HCT116 (cell line): ENCODE results near the gene GNB2. TPM values are rescaled to one million over a fixed set of nuclear protein-coding genes. Genes with fewer than 3 reads are reported as not detected.

Experiments used
- ATAC-seq: fragments of 200-7000 bp; cut with Tn5 transposase; 2 replicates; pipeline ENCODE4 v1.9.1; 2020; ENCODE audit warnings: mild to moderate bottlenecking, moderate library complexity
- BruUV-seq: library from RNA; stranded (reverse); fragments of 400-500 nt; replicated peaks from 2 replicates; lab custom pipeline; 2021; lab: Mats Ljungman, UMichigan
- CTCF ChIA-PET: fragments of 300-600 bp; sonication (Branson Sonifier 250); formaldehyde crosslinking; loops from one replicate; lab custom pipeline; 2021; ENCODE audit warnings: antibody characterized with exemption; lab: Charles Lee
- POLR2A ChIA-PET: fragments of 300-600, 350-600 bp; sonication (Branson Sonifier 250); formaldehyde crosslinking; loops from one replicate; lab custom pipeline; 2021; ENCODE audit warnings: antibody characterized with exemption; lab: Charles Lee
- RAD21 ChIA-PET, 2 experiments: fragments of 300-600 bp; sonication (Branson Sonifier 250); formaldehyde crosslinking; loops; one replicate each; lab custom pipeline; 2023; ENCODE audit warnings: low total read pairs in 2 of 2; ENCODE audit not compliant: uncharacterized antibody in 2 of 2, unreplicated experiment in 2 of 2, low non-redundant PET in 1 of 2; lab: Charles Lee
- DNase-seq: peaks from one replicate; pipeline ENCODE4 v3.0.0-alpha.2; 2010; ENCODE audit warnings: low read depth, low spot score
- H2AFZ ChIP-seq: fragments of 200-600 bp; shearing (Covaris generic), sonication (generic); 2 replicates; pipeline ENCODE4 v1.6.1; 2017; ENCODE audit warnings: low read depth, mixed run types, mixed read lengths, antibody characterized with exemption, low read length; ENCODE audit not compliant: poor library complexity, severe bottlenecking
- H3K27ac ChIP-seq: 2 replicates; pipeline ENCODE4 v1.5.1; 2012; ENCODE audit warnings: low read depth, low read length
- H3K27me3 ChIP-seq: fragments of 200-600 bp; sonication (generic); 2 replicates; pipeline ENCODE4 v1.6.1; 2016; ENCODE audit warnings: mixed run types, low read length, mixed read lengths; ENCODE audit not compliant: insufficient read depth
- H3K36me3 ChIP-seq, 2 experiments: fragments of 200-500 bp in 1 of 2; fragments of 200-600 bp in 1 of 2; sonication (Bioruptor generic) in 1 of 2; sonication (generic) in 1 of 2; 2 replicates each; pipeline versions ENCODE4 v1.5.1 to v1.6.1; 2014 to 2016; ENCODE audit warnings: low read length in 2 of 2, inconsistent platforms in 1 of 2, mixed read lengths in 1 of 2, mixed run types in 1 of 2; ENCODE audit not compliant: insufficient read depth in 2 of 2, control insufficient read depth in 1 of 2
- H3K4me1 ChIP-seq, 2 experiments: fragments of 200-600 bp in 1 of 2; sonication (generic) in 1 of 2; 2 replicates each; pipeline versions ENCODE4 v1.5.1 to v1.6.1; 2012 to 2017; ENCODE audit warnings: low read length in 2 of 2, inconsistent platforms in 1 of 2, mild to moderate bottlenecking in 1 of 2, mixed read lengths in 1 of 2, mixed run types in 1 of 2, moderate library complexity in 1 of 2; ENCODE audit not compliant: insufficient read depth in 2 of 2, control insufficient read depth in 1 of 2
- H3K4me2 ChIP-seq: fragments of 200-600 bp; sonication (generic); 2 replicates; pipeline ENCODE4 v1.6.1; 2017; ENCODE audit warnings: mixed run types, low read length, mixed read lengths
- H3K4me3 ChIP-seq, 2 experiments: fragments of 200-600 bp in 1 of 2; sonication (generic) in 1 of 2; replicated peaks in 1 of 2; 2 replicates each; pipeline ENCODE4 v1.5.1; 2011 to 2016; ENCODE audit warnings: low read length in 2 of 2, control low read depth in 1 of 2, low read depth in 1 of 2, mild to moderate bottlenecking in 1 of 2, mixed read lengths in 1 of 2, mixed run types in 1 of 2
- H3K79me2 ChIP-seq: fragments of 200-600 bp; sonication (generic); 2 replicates; pipeline ENCODE4 v1.6.1; 2017; ENCODE audit warnings: mild to moderate bottlenecking, mixed run types, low read length, moderate library complexity, mixed read lengths; ENCODE audit not compliant: insufficient read depth
- H3K9ac ChIP-seq: fragments of 200-600 bp; sonication (generic); 2 replicates; pipeline ENCODE4 v1.6.1; 2016; ENCODE audit warnings: low read length, mixed read lengths
- H3K9me2 ChIP-seq: fragments of 200-600 bp; sonication (generic), shearing (Covaris generic); 2 replicates; pipeline ENCODE4 v1.6.1; 2017; ENCODE audit warnings: mixed run types, mild to moderate bottlenecking, moderate library complexity; ENCODE audit not compliant: insufficient read depth
- H3K9me3 ChIP-seq, 2 experiments: fragments of 200-500 bp in 1 of 2; fragments of 200-600 bp in 1 of 2; sonication (Bioruptor generic) in 1 of 2; sonication (generic) in 1 of 2; 2 replicates each; pipeline ENCODE4 v1.6.1; 2014 to 2017; ENCODE audit warnings: low read length in 2 of 2, mixed read lengths in 2 of 2, inconsistent platforms in 1 of 2, low read depth in 1 of 2, mild to moderate bottlenecking in 1 of 2, mixed run types in 1 of 2, moderate library complexity in 1 of 2; ENCODE audit not compliant: control insufficient read depth in 1 of 2, insufficient read depth in 1 of 2
- H4K20me1 ChIP-seq: fragments of 200-600 bp; sonication (generic), shearing (Covaris generic); 2 replicates; pipeline ENCODE4 v1.6.1; 2017; ENCODE audit warnings: mixed run types, mild to moderate bottlenecking, moderate library complexity; ENCODE audit not compliant: insufficient read depth
- CEBPB ChIP-seq: IDR thresholded peaks from 2 replicates; pipeline ENCODE4 v1.6.1; 2012; ENCODE audit warnings: low read depth
- CTCF ChIP-seq, 3 experiments: fragments of 200-600 bp in 1 of 3; sonication (generic) in 1 of 3; IDR thresholded peaks in 2 of 3; conservative IDR thresholded peaks in 1 of 3; 2 replicates each; pipeline ENCODE4 v1.5.1; 2012 to 2017; ENCODE audit warnings: low read depth in 2 of 3, low read length in 2 of 3, antibody characterized with exemption in 1 of 3, borderline replicate concordance in 1 of 3, control low read depth in 1 of 3, mild to moderate bottlenecking in 1 of 3, mixed read lengths in 1 of 3, mixed run types in 1 of 3, moderate library complexity in 1 of 3; ENCODE audit not compliant: insufficient read depth in 1 of 3
- EZH2 ChIP-seq: fragments of 200-600 bp; sonication (generic); IDR thresholded peaks from 2 replicates; pipeline ENCODE4 v1.6.1; 2017; ENCODE audit warnings: antibody characterized with exemption, mixed run types
- EZH2phosphoT487 ChIP-seq: fragments of 200-600 bp; IDR thresholded peaks from 2 replicates; pipeline ENCODE4 v1.6.1; 2018; ENCODE audit warnings: antibody characterized with exemption, borderline replicate concordance
- FOSL1 ChIP-seq: IDR thresholded peaks from 2 replicates; pipeline ENCODE4 v1.6.1; 2012; ENCODE audit warnings: low read depth
- POLR2A ChIP-seq: IDR thresholded peaks from 2 replicates; pipeline ENCODE4 v1.7.0; 2011; ENCODE audit warnings: borderline replicate concordance; ENCODE audit not compliant: insufficient read depth, insufficient read length; ENCODE audit errors: extremely low read depth
- POLR2AphosphoS5 ChIP-seq: IDR thresholded peaks from 2 replicates; pipeline ENCODE4 v1.6.1; 2011; ENCODE audit warnings: mild to moderate bottlenecking, low read depth, low read length, moderate library complexity
- RAD21 ChIP-seq: IDR thresholded peaks from 2 replicates; pipeline ENCODE4 v1.6.1; 2012; ENCODE audit warnings: low read depth, mild to moderate bottlenecking
- SIN3A ChIP-seq: IDR thresholded peaks from 2 replicates; pipeline ENCODE4 v1.6.1; 2012; ENCODE audit warnings: low read depth
- SP1 ChIP-seq: IDR thresholded peaks from 2 replicates; pipeline ENCODE4 v1.6.1; 2012; ENCODE audit warnings: low read depth
- SRF ChIP-seq: IDR thresholded peaks from 2 replicates; pipeline ENCODE4 v1.6.1; 2012; ENCODE audit warnings: low read depth
- TCF7L2 ChIP-seq: IDR thresholded peaks from 2 replicates; pipeline ENCODE4 v1.7.0; 2011; ENCODE audit warnings: borderline replicate concordance, inconsistent platforms; ENCODE audit not compliant: insufficient read depth, insufficient read length; ENCODE audit errors: extremely low read depth
- ZFX ChIP-seq: fragments of 450-650 bp; IDR thresholded peaks from 2 replicates; pipeline ENCODE4 v1.6.1; 2017
- intact Hi-C: fragments of 100-400 bp; cut with micrococcal nuclease; formaldehyde crosslinking; loops from 2 replicates; pipeline ENCODE4 v1.10.0; 2022
- total RNA-seq: library from RNA; stranded (reverse); gene quantifications from one replicate; pipeline ENCODE4 v1.2.1, GENCODE V29; 2021; ENCODE audit not compliant: unreplicated experiment

Gene GNB2
- total RNA-seq, 1 experiment from 2014 or later = 246 TPM

GRCh38 chr7:100665168-100665726 is 8.3 kb upstream of the GNB2 start (continued):
- TF ChIP-seq TCF7L2 = no peak
- TF ChIP-seq POLR2A = no peak

- BruUV-seq = no TSS peak
- no peaks in the 10 kb centered on the region for H4K20me1 ChIP-seq
- no peak overlapping the region for H3K4me2 ChIP-seq
- CTCF ChIA-PET = interaction anchor here (1.1 kb wide), 1 partner anchor 38 kb away, joined by 3 read pairs; no protein-coding TSS in a partner anchor
- TF ChIP-seq SP1 (no peak), RAD21 (no peak), POLR2A (no peak), ZFX (no peak), SRF (no peak), POLR2AphosphoS5 (no peak), TCF7L2 (no peak), SIN3A (no peak), EZH2phosphoT487 (no peak), EZH2 (no peak), FOSL1 (no peak), CEBPB (no peak), CTCF (IDR thresholded peaks at IDR 0.05 in 2 of 3, conservative IDR thresholded peaks at IDR 0.05 in 1 of 3; ENCODE audit: borderline replicate concordance in 1 of 3, insufficient read depth in 1 of 3, low read depth in 2 of 3, low read length in 2 of 3) (no peak)
- TF ChIP-seq, all 23 proteins: peak for 0
- Histone ChIP-seq H3K9me3 (no peaks in the 10 kb centered on the region), H3K27me3 (no peaks in the 10 kb centered on the region), H2AFZ (no peak overlapping the region), H3K36me3 (no peaks in the 10 kb centered on the region), H3K79me2 (no peaks in the 10 kb centered on the region), H3K9me2 (no peaks in the 10 kb centered on the region), H3K27ac (no peak overlapping the region), H3K4me3 (no peak overlapping the region), H3K9ac (no peak overlapping the region), H3K4me1 (peaks cover 1 to 8% of the 10 kb centered on the region in 2 experiments; a peak in 3 of 4 replicates)
- RAD21 ChIA-PET = interaction anchor here in 1 of 2 experiments (0.5 kb wide), 1 partner anchor 44 kb away, joined by 4 read pairs; no protein-coding TSS in a partner anchor
- ATAC-seq (no peak), DNase-seq (no peak)
- POLR2A ChIA-PET = no interaction called here
- intact Hi-C loops = no loop called here
These were observed 6.0 kb upstream of the GNB2 start for GRCh38 chr7:100667331-100668068.
